ENCODE measurements around the gene LHFPL2. TPM values are rescaled to one million over a fixed set of nuclear protein-coding genes. Genes with fewer than 3 reads are reported as not detected.

LHFPL2 gene
- total RNA-seq, 1 experiment from 2014 or later, result 33.9 TPM

GRCh38 chr5:78570646-78571045 is 77.9 kb downstream of the LHFPL2 start:
- no peak for DNase-seq (ENCODE audit: low read depth)

- DNase-seq (ENCODE audit: low read depth), result peak; percentile 83
These were observed 79.1 kb downstream of the LHFPL2 start for GRCh38 chr5:78569441-78569840.

DNA sequence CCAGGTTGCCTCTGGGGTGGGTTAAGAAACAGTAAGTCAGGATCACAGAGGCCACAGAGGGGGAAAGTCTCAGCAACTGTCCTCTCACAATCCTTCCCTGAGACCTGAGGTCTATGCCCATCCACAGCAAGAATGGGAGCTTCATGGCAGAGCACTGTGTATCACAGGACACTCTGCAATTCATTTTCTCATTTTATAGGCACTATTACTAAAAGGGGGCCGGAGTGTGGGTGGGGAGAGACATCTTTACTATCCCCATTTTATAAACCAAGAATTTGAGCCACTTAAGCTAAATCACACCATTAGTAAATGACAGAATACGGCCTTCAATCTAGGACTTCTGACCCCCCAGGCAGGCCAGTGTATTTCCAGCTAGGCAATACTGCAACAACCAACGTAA is 79.9 kb downstream of the LHFPL2 start:
- DNase-seq (ENCODE audit: low read depth), result no peak

DNA sequence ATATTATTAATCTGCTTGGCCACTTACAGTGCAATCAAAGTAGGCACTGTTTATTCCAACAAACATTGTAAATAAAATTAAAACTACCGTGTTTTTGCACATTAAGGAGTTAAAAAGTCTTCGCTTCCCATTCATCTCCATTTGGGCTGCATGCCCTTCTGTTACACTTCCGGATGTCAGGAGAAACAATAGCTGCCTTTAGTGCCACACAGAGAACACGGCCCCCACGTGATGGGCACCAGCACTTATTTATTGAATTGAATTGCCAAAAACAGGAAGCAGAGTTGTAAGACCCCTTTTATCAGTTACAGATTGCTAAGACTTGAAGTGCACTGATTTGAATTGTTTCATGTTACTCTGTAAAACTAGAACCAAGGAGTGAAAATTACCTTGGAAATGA is 80.4 kb downstream of the LHFPL2 start:
- DNase-seq (ENCODE audit: low read depth), result no peak

DNA sequence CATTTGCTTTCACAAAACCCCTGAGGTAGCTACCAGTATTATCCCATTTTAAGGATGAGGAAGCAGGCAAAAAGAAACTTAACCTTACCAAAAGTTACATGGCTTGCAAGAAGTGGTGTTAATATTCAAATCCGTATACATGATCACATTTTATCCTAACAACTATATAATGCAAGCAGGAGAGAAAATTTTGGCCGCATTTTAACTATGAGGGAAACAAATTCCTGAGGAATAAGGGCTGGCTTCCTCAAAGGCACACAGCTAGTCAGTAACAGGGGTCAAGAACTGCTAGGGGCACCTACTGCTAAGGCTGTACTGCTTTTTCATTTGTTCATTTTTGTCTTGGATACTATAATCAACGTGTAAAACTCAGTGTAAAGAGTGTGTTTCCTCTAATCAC is 81.0 kb downstream of the LHFPL2 start:
- DNase-seq (ENCODE audit: low read depth), result no peak

DNA sequence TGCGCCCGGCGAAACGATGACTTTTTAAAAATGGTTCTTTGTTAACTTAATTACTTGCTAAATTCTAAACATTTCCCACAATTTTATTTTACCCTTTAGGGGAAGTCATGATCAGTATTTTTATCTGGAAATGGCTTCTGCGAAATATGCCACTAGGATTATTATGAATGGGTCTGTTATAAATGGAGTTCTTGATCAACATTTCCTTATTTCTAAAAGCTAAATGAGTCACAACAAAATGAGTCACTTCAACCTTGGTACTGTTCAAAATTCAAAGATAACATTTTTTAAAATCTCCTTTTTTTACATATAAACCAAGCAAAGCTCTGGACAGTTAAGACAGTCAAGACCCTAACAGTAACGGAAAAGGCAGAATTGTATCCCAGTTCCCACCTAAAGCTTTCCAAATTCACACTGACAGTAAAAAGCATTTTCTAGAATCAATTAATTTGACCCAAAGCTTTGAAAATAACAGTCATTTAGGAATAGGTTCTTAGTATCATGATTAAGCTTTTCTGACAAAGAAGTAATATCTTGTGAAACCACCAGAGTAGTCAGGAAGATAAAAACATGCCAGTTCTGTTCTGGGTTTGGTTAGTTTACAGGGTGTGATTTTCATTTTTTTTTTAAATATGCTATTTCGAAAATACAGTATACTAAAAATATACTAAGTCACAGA is 81.7 kb downstream of the LHFPL2 start:
- no peak for DNase-seq (ENCODE audit: low read depth)

GRCh38 chr5:78565395-78565794 is 83.2 kb downstream of the LHFPL2 start:
- DNase-seq (ENCODE audit: low read depth), result no peak

- no peak for DNase-seq (ENCODE audit: low read depth)
These were observed 85.0 kb downstream of the LHFPL2 start for GRCh38 chr5:78563621-78564020.

GRCh38 chr5:78562714-78563330 is 85.8 kb downstream of the LHFPL2 start:
- no peak for DNase-seq (ENCODE audit: low read depth)

DNA sequence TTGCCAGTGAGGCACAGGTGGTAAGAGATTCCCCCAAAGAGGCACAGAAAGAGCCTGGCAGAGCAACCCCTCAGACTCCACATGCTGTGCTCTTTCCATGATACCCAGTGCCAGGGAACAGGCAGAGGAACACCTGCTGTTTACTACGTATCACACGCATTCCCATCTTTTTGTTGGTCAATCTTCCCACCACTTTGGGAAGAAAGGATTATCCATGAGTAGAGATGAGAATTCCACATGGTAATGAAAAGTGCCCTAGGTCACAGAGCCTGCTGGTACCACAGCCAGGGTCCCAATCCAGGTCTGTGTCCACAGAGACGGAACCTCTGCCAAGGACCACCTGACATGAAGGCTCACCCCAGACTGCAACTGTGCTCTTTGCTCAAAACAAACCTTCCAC is 86.6 kb downstream of the LHFPL2 start:
- no peak for DNase-seq (ENCODE audit: low read depth)

- DNase-seq (ENCODE audit: low read depth), result no peak
These were observed 87.3 kb downstream of the LHFPL2 start for GRCh38 chr5:78561261-78561660.

GRCh38 chr5:78560000-78560855 is 88.3 kb downstream of the LHFPL2 start:
- no peak for DNase-seq (ENCODE audit: low read depth)

DNA sequence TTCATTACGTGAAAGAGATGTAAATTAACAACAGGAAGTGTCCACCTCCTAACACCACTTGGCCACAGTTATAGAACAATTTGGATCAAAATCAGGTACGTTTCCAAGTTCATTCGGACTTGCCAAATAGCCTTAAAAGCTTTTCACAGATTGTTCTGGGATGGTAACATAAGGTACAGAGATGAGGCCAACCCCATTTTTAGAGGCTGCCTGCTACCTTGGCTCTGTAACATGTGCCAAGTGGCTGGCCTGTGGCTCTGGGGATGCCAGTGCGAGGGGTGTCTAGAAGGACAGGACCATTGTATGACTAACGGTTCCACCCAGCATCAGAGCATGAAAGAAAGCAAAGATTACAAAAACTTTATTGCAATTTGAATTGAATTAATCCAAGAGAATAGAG is 91.0 kb downstream of the LHFPL2 start:
- DNase-seq (ENCODE audit: low read depth), result no peak

DNA sequence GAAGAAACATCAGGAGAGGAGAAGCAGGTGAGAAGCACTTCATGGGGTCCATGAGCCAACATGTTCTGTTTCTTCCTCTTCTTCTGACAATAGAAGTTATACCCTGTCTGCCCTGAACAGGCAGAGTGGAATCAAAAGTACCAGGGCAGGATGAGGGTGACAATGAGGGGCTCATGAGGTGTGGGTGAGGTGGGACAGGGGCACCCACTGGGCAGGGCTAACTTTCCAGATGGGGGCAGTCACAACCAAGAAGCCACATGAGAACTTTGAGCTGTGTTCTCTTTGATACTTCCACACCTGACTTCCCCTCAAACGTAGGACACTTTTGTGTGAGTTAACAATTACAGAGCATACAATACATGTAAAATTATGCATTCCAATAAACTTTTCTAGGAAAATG is 92.7 kb downstream of the LHFPL2 start:
- DNase-seq (ENCODE audit: low read depth), result no peak

DNA sequence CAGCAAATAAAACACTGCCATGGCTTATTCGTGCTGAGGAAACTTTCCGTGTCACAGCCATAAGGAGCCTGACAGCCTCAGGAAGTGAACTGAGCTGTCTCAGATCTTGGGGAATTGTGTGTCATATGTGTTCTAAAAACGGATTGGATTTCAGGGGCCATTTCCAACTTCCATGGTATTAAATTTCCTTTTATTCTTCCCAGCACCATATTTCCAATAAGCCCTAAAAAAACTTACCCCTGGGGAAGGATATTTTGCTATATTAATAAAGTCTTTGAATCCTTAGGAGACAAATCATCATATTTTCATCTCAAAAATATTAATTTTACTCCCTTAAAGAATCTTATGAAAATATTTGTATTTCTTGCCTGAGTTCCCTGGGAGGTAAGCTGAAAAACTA is 93.9 kb downstream of the LHFPL2 start:
- no peak for DNase-seq (ENCODE audit: low read depth)

GRCh38 chr5:78553580-78554353 is 94.8 kb downstream of the LHFPL2 start:
- no peak for DNase-seq (ENCODE audit: low read depth)

DNA sequence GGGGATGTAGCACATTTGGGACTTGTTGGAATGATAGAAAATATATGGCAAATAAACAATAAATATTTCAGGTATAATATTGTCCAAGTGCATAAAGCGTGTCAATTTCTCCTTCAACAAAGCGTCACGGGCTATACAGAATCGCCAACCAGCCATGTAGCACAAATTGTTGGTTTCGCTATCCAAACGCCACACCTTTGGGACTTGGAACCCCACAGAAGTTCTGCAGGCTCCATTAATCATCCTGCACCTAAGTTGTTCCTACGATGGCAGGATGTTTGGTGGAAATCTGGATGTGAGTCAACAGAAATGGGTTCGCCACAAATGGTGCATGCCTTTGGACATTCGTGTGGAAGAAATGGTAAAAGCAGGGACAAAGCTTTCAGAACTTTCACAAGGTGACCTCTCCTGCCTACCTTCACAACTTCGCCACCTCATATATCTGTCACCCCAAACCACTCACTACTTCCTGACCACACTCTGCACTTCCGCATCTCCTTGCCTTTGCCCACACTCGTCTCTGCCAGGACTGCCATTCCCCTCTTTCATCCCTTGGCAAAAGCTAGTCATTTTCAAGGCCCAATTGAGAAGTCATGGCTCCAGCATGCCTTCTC is 95.7 kb downstream of the LHFPL2 start:
- peak; percentile 51 for DNase-seq (ENCODE audit: low read depth)

DNA sequence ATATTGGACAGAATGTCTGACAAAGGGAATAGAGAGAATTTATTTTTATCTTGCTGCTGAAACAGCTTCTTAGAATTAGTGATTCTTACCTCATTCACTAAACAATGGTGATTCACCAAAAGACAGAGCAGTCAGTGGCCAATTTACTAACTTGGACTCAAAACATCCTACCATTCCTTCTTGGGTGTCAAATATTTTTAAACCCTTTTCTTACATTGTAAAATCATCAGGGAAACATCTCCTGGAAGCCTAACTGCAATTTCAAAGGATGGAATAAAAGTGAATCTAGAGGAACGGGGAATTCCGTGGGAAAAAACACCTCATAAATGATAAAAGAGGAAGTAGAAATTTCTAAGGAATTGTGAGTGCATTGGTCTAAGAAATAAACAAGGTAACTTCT is 97.7 kb downstream of the LHFPL2 start:
- no peak for DNase-seq (ENCODE audit: low read depth)

GRCh38 chr5:78549043-78549442 is 99.5 kb downstream of the LHFPL2 start:
- DNase-seq (ENCODE audit: low read depth), result no peak

DNA sequence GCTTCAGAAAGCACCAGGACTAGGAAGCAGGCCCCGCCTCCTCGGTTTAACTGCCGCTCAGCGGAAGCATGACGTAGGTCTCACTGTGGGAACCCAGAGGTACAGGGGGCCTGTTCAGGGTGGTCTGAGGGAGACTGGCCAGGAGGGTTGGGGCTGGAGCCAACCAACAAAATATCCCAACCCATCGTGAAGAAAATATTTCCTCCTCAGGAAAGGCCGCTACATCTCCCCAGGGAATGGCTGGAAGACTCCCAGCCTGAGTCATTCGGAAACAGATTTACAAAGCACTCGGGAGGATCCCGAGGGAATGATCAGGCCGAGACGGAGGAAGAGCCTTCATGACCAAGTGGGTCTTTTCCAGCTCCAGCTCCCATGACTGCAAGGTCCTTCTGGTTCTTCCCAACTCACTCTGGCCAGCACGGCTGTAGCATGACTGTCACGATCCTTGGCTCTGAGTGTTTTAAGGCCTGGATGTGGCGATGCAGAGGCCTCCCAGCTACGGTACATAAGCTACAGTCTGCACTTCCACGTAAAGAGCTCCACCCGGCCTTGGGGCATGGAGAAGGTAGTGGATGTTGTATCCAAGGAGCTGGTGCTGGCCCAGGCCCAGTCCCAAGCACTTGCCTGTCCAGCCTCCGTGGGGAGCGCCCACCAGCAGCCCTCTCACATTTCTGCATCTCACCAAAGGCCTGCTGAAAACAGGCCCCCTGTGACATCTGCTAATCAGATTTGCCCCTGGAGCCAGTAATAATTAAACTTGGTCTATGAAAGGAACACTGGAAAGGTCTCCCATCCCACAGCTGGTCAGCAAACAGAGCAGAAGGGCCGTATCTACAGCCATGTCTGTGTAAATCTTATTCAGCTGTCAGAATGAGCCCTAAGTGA is 100.6 kb downstream of the LHFPL2 start:
- DNase-seq (ENCODE audit: low read depth), result peak; percentile 95

GRCh38 chr5:78547183-78547582 is 101.4 kb downstream of the LHFPL2 start:
- DNase-seq (ENCODE audit: low read depth), result peak; percentile 49

Data from Daoy (cell line).